NCI-H128 (cell line): ENCODE results near the gene SCMH1.
"Not testable (repeated sequence)": the region's sequence is repeated elsewhere in the genome, so short reads cannot be mapped to it uniquely, and the experiment has no call there.

Source experiments
- DNase-seq: peaks from one replicate; lab custom pipeline; 2025; ENCODE audit not compliant: unreplicated experiment; lab: John Stamatoyannopoulos, UW

The SCMH1 gene

GRCh38 chr1:41158147-41158875, 83.8 kb downstream of the SCMH1 start:
- DNase-seq = no peak

DNA sequence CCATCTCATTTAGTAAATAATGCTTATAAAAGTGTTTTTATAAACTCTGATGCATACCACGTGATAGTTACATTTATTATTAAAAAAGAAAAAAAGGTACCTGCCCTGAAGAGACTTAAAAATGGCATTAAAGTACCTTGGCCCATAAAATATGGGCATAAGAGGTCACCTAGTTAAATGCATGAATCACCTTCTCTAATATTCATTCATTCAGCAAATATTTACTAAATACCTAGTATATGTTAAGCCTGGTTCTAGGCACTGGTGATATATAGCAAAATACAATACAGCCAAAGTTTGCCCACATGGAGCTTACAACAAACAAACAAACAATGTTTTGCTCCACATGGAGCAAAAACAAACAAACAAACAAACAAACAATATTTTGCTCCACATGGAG, 87.0 kb downstream of the SCMH1 start:
- no peak for DNase-seq

DNA sequence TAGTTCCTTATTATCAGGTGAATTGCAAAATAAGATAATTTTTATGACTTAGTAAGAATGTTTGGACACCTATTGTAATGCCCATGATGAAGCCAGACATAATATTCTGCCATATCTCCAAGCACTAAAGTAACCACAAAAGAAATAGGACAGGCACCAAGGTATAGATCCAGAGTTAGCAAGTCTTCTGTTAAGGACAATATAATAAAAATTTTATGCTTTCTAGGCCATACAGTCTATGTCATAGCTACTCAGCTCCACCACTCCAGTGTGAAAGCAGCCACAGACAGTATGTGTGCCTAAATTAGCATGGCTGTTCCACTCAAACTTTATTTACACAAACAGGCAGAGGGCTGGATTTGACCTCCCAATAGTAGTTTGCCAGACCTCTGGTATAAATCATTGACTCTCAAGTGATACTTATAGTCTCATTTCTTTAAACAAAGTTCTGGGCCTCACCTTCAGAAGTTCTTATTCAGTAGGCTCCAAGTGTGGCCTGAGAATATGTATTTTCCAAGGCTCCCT, 88.3 kb downstream of the SCMH1 start:
- DNase-seq = no peak

GRCh38 chr1:41152622-41153044, 89.5 kb downstream of the SCMH1 start:
- DNase-seq = no peak

DNA sequence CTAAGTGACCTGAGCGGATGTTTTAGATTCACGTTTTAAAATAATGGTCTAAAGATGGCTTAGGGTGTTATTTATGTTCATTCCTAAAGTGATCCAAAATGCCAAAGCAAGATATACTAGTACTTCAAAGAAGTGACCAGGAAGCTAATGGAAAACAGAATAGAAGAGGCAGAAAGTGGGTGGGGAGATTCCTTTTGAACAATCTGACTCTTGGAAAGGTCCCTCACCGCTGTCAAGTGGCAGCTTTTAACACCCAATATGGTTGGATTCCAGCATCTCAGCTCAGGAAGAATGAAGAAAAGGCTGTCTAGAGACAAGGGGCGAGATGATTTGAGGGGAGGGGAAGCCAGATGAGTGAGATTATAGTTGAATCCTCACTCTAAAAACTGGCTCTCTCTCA, 90.3 kb downstream of the SCMH1 start:
- DNase-seq = no peak

DNA sequence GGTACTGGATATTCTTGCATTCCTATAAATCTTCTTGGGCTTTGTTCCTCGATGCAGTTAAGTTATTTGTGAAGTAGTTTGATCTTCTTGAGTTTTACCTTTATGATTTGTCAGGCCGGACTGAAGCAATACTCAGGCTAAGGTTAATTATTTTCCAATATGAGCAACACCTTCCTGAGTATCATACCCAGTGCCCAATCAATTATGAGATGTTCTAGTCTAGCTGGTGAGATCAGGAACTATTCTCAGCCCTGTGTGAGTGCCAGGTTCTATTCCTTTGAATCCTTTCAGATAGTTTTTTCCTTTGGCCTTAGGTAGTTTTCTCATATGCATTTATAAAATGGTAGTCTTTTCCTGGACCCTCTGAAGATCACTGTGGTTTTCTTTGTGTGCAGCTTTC, 92.5 kb downstream of the SCMH1 start:
- no peak for DNase-seq

GRCh38 chr1:41144285-41144684, 97.8 kb downstream of the SCMH1 start:
- no peak for DNase-seq

GRCh38 chr1:41138549-41138948, 103.6 kb downstream of the SCMH1 start:
- no peak for DNase-seq

DNA sequence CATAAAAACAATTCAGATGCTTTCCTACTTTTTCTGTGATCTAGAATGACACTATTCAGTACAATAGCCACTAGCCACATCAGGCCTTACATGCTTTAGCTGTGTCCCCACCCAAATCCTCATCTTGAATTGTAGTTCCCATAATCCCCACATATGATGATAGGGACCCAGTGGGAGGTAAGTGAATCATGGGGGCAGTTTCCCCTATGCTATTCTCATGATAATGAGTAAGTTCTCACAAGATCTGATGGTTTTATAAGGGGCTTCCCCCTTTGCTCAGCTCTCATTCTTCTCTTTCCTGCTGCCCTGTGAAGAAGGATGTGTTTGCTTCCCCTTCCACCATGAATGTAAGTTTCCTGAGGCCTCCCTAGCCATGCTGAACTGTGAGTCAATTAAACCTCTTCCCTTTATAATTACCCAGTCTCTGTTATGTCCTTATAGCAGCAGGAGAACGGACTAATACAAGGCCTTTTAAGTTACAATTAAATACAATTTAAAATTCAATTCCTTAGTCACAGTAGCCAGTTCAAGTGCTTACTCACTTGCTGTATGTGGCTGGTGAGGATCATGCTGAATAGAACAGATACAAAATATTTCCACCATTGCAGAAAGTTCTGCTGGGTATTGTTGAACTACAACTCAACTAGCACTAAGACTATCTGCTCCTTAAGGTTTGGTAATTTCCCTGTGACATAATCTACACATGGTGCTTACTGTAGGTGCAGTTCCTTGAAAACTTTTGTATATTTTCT, 106.7 kb downstream of the SCMH1 start:
- no peak for DNase-seq

DNA sequence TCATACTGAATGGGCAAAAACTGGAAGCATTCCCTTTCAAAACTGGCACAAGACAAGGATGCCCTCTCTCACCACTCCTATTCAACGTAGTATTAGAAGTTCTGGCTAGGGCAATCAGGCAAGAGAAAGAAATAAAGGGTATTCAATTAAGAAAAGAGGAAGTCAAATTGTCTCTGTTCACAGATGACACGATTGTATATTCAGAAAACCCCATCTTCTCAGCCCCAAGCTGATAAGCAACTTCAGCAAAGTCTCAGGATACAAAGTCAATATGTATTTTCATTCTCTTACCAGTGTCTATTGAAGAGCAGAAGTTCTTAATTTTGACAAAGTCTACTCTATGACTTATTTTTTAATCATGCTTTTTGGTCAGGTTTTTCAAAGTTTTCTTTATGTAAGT, 107.8 kb downstream of the SCMH1 start:
- DNase-seq = not testable (repeated sequence)

GRCh38 chr1:41122851-41123518, 119.1 kb downstream of the SCMH1 start:
- DNase-seq = no peak

DNA sequence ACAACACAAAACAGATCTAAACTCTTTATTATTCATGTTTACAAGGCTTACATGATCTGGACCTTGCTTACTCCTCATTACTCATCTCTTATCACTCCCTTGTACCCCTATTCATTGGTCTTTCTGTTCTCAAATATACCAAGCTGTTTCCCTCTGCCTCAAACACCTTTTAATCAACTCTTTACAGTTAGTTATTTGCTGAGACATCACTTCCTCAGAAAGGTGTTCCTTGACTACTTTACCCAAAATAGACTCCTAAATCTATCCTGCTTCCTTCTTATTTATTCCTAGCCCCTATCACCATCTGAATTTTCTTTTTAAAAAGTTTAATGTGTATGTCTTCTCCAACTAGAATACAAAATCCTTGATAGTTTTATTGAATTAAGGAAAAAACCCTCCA, 120.0 kb downstream of the SCMH1 start:
- DNase-seq = no peak

DNA sequence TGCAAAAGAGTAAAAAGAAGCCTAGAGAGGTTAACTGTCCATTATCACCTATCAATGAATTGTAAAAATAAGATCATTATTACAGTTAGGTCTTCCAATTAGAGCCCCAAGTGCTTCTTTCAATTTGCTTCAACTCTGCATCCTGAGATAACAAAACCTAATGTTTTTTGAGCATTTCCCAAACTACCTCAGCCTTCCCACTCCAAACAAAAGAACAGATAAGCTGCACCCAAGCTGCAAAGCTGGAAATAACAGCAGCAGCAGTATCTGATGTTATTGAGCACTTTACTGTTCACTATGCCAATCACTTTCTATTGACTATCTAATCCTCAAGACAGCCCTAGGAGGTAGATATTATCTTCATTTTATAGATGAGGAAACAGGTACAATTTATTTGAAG, 123.5 kb downstream of the SCMH1 start:
- DNase-seq = no peak

- not testable (repeated sequence) for DNase-seq
These were observed 124.9 kb downstream of the SCMH1 start for GRCh38 chr1:41117241-41117640.

DNA sequence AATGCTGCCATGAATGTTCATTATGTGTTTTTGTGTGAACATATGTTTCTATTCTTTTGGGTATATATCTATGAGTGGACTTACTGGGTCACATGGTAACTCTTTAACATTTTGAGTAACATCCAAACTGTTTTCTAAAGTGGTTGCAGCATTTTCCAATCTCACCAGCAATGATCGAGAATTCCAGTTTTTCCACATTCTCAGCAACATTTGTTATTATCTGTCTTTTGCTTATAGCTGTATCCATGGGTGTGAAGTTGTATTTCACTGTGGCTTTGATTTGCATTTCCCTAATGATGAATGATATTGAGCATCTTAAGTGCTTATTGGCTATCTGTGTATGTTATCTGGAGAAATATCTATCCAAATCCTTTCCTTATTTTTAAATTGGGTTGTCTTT, 131.4 kb downstream of the SCMH1 start:
- DNase-seq = no peak

GRCh38 chr1:41110286-41110685, 131.8 kb downstream of the SCMH1 start:
- no peak for DNase-seq

DNA sequence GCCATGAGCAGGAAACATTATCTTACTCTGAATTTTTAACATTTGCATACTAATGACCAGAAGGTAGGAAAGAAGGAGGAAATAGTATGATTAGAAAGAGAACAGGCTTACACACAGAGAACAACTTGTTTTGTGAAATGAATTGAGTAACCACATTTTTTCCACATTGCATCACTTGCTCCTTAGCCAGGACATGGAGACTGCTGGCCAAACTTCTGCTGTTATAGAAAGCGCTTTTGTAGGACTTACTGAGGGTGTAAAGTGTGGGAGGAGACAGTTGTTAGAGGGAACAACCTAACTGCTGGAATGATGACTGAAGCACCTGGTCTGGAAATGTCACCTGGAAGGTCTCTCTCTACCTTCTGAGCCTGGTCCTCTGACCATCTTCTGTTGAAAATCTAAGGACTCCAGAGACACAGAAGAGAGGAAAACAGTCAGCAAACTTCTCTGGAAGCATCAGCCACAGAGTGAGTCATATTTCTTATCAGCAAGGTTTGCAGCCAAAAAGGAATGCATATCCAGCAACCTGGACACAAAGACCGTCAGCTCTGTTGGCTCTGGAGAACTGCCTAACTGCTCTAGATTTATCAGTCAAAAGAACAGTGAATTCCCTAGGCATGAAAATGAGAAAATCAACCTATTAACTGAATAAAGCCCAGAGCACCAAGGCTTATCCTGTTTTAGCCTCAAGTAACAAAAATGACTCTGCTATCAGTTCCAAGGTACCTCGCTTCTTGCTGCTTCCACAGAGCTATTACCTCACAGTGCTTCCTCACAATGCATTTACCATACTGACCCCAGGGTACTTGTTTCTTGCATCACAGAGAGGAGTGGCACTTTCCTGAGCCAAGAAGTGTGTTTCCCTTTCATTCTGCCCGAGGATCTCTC, 132.6 kb downstream of the SCMH1 start:
- no peak for DNase-seq

DNA sequence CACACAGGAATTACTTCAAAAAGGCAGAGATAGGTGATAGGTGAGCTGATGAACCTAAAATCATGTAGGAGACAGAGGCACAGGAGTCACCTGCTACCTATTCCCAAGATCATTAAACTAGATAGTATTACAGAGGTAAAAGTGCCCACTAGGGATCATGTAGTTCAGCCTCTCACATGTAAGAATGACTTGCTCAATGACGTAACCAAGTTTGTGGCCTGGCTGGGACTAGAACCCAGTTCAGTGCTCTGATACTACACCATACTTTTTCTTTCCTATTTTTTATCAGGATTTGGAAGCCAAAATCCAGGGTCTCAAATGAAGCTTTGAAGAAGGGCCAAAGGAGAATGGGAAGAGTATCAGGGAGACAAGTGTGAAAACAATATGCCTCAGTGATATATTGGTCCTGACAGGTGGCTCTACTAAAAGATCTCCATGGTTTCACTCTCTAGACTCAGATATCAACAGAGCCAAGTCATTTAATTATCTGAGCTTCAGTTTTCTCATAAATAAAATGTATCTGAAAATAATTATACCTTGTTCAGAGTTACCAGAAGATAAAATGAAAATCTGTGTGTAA, 133.3 kb downstream of the SCMH1 start:
- no peak for DNase-seq

- DNase-seq = no peak
These were observed 138.3 kb downstream of the SCMH1 start for GRCh38 chr1:41103766-41104165.

DNA sequence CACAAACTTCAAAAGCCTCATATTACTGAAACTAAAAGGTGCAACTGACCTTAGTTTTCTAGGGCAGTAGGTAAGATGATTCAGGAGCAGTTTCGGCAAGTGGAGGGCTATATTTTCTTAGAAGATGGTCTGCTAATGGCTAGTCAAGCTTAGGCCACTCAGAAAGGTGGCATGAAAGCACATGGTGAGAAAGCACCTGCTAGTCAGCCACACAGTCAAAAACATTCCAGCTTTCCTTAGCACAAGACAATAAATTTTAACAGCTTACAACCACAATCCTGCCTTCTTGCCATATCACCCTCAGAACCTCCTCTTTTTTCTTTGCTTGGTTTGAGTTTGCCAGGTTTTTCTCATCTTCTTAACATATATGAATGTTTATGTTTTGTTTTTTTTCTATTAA, 139.5 kb downstream of the SCMH1 start:
- no peak for DNase-seq
